Endometrium (tissue), 2 donors: ENCODE measurements around the gene TEX264.

ENCODE experiments used
- FAIRE-seq: peaks from 2 replicates; lab custom pipeline; 2012; peaks lifted over from hg19 to GRCh38; lab: Jason Lieb, UNC
- donor health status: control.
- donor health status: control.

Gene TEX264

DNA sequence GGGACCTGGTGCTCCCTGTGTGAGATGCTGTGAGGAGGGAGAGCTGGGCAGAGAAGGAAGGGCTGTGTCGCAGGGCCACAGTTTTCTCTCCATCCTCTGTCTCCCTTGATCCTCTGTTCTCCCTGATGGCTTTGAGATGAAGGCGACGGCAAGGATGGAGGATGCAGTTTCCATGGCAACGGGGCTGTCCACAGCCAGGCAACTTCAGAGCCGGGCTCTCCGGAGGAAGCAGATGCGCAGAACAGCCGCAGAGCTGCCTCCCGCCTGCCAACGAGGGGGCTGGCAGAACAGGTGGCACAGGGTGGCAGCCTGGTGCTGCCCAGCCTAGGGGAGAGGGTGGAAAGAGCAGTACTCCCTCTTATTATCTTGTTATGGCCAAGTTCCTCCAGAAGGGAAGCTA, 25.9 kb downstream of the TEX264 start:
- FAIRE-seq = no peak

DNA sequence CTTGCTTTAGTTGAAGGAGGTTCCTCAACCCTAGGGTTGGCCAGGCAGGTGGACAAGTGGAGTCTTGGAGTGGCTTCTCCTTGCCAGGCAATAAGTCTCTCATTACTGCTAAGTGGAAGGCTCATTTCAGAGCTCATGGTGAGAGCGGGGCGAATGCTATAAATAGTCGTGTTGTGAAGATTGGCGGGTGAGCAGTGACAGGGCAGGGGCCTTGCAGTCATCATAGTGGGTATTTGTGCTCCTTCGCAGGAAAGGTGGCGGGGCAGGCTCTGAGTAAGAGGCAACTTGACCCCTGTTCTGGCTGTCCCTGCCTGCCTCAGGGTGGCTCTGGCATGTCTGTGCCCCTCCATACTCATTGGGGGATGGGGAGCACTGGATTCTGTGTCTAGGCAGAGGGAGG, 27.2 kb downstream of the TEX264 start:
- no peak for FAIRE-seq

GRCh38 chr3:51700403-51700802, 29.4 kb downstream of the TEX264 start:
- no peak for FAIRE-seq

DNA sequence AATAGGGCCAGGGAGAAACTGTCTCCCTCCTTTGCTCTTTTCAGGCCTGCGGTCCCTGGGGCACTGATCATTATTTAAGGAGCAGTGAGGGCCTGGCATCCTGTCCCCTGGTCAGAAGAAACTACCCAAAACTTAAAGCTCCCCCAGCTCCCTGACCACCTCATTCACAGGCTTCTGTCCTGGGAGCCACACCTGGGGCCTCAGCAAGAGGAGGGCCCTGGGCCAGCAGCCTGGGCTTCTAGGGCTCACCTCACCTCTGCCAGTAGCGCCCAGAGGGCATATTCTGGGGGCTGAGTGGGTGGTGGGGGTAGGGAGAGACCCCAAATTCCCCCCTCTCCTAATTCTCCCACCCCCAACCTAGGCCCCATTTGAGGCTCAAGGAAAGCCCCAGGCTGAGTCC, 31.1 kb downstream of the TEX264 start:
- no peak for FAIRE-seq

- FAIRE-seq = no peak
Observed at GRCh38 chr3:51703068-51703760, 32.2 kb downstream of the TEX264 start.

DNA sequence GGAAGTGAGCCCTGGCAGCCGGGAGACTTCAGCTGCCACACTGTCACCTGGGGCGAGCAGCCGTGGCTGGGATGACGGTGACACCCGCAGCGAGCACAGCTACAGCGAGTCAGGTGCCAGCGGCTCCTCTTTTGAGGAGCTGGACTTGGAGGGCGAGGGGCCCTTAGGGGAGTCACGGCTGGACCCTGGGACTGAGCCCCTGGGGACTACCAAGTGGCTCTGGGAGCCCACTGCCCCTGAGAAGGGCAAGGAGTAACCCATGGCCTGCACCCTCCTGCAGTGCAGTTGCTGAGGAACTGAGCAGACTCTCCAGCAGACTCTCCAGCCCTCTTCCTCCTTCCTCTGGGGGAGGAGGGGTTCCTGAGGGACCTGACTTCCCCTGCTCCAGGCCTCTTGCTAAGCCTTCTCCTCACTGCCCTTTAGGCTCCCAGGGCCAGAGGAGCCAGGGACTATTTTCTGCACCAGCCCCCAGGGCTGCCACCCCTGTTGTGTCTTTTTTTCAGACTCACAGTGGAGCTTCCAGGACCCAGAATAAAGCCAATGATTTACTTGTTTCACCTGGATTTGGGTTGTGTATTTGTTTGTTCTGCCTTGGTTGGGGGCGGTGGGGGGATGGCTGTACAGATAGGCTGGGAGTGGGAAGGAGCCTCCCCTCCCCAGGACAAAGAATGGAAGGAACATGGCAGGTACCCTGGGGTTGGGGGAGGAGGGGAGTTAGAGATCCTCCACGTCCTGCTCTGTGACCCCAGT, 32.9 kb downstream of the TEX264 start:
- no peak for FAIRE-seq

DNA sequence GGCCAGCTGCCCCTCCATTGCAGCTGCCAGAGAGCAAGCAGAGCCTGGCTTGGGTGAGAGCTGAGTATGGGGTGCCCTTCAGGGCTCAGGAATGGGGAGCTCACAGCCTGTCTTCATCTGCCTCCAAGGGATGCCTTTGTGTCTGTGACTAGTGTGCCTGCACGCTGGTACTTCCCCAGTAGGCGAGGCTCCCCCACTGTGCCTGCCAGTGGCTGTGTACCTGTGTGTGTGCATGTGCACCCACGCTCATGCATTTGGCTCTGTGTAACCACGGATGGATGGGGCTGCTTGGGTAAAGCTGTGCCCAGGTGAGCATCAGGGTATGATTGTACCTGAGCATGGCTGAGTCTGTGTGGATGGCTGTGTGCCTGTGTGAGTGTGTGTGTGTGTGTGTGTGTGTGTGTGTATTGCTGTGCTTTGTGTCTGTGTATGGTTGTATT, 33.5 kb downstream of the TEX264 start:
- no peak for FAIRE-seq

GRCh38 chr3:51705276-51706020, 34.4 kb downstream of the TEX264 start:
- no peak for FAIRE-seq

DNA sequence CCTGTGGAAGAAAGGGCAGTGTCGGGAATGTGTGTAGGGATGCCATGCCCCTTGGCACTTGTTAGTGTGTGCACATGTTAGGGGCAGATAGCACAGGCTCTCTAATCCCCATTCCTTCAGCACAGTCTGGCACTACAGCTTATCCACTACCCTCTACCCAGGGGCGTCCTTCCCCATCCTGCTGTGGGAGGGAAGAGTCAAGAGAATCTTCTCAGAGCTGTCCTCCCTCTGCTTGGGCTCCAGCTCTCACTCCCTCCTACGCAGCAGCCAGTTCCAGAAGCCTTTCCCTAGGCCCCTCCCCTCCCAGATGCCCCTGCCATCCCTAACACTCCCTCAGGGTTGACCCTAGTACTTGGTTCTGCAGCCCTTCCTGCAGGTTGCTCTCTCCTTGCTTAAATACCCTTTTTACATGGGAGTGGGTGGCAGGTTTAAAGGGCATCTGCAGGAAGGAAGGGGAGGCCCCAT, 35.0 kb downstream of the TEX264 start:
- FAIRE-seq = no peak

DNA sequence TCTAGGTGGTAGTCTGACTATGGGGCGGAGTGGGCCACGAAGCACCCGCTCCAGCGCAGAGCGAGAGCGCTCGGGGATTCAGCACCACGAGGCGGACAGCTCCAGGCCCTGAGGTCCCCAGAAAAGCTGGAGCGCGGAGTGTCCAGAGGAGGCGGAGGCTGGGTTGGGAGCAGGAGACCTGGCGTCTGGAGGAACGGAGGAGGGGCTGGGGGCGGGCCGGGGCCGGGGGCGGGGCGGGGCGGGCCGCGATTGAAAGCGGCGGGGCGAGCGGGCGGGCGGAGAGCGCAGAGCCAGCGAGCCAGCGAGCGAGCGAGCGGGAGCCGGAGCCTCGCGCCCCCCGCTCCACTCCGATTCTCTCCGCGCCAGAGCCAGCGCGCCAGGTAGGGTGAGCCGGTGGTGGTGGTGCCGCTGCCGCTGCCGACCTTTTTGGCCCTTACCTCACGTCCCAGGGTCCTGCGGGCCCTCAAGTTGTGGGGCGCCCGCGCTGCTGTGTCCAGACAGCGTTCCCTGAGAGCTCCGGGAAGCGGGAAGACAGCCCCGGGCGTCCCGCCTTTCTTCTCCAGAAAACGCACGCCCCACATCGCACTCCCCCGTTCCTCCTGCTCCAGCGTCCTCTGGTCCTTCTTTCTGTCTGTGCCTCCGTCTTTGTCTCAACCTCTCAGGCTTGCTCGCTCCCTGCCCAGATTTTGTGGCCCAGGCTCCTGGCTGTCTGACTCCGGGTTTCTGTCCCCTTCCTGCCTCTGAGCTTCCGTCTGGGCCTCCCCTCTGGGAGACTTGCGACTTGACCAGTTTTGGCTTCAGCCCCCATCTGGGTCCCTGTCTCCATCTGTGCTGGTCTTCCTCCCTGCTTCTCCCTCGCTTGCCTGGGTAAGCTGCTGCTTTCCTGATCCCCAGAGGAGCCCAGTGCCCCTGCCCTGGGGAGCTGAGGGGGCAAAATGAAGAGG, 36.0 kb downstream of the TEX264 start, which contains the start of gene GRM2:
TSS of gene GRM2 (plus strand) at position 281 of the 944 bp plus-strand sequence. CDS start 1,916 bp downstream, outside the sequence.
- no peak for FAIRE-seq

DNA sequence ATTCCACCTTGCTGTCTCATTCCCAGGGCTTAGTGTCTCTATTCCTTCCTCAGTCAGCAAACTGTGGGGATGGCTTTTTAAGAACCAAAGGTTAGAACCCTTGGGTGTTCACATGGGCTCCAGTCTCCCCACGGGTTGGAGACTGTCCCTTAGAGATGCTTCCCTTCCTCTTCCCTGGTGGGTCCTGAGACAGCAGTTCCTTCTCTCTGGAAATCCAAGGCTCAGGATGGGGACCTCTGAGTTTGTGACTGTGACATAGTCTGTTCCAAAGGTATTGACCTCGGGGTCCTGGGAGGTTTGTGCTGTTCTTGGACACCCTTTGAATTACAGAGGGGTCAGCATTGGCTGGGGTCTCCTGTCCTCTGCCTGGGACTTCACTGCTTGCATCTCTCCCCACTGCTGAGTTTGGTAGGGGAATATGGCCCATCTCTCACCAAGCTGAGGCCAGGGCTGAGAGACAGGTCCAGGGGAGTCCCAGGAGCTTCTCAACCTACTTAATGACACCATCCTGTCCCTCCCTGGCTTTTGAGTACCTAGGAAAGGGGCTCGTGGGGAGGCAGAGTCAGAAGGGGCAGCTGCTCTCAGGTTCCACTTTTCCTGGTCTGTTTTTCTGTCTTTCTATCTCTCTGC, 37.3 kb downstream of the TEX264 start:
- FAIRE-seq = no peak

DNA sequence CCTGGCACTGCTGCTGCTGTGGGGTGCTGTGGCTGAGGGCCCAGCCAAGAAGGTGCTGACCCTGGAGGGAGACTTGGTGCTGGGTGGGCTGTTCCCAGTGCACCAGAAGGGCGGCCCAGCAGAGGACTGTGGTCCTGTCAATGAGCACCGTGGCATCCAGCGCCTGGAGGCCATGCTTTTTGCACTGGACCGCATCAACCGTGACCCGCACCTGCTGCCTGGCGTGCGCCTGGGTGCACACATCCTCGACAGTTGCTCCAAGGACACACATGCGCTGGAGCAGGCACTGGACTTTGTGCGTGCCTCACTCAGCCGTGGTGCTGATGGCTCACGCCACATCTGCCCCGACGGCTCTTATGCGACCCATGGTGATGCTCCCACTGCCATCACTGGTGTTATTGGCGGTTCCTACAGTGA, 38.0 kb downstream of the TEX264 start:
- FAIRE-seq = no peak

DNA sequence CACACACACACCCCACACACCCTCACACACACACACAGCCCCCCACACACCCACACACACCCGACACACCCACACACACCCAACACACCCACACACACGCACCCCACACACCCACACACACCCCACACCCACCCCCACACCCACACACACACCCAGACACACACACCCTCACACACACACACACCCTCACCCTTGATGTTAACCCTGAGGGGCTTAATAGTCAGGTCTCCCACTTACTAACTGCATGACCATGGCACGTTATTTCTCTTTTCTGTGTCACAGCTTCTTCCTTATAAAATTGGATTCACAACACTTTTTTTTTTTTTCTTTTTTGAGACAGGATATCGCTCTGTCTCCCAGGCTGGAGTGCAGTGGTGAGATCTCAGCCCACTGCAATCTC, 38.6 kb downstream of the TEX264 start:
- no peak for FAIRE-seq

DNA sequence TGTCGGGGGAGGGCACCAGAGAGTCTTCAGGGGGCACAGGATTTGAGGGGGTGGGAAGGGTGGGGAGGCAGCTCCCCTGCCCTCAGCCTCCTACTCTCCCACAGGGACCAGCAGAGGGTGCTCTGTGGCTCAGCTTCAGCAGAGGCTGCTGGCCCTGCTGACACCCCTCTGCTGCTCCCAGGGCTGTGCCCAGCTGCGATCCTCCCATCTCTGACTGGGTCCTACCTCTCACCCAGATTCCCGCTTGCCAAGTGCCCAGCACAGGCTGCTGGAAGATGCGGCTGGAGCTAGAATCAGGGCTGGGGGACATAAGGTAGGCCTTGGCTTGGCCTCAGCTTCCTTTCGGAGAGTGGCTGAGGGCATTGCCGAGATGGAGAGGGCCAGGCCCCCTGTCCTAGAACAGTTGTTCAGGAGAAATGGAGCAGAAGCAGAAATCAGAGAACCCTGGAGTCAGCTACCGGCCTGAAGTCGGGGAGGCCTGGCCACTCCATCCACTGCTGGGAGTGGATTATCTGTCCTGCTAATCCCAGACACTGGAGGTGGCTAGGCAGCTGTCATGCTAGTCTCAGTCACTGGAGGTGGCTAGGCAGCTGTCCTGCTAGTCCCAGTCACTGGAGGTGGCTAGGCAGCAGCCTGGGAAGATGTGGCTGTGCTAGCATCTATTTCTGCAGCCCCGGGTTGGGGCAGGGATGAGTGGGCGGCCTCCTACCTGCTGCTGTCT, 39.7 kb downstream of the TEX264 start:
- no peak for FAIRE-seq

GRCh38 chr3:51711352-51712037, 40.4 kb downstream of the TEX264 start:
- no peak for FAIRE-seq

DNA sequence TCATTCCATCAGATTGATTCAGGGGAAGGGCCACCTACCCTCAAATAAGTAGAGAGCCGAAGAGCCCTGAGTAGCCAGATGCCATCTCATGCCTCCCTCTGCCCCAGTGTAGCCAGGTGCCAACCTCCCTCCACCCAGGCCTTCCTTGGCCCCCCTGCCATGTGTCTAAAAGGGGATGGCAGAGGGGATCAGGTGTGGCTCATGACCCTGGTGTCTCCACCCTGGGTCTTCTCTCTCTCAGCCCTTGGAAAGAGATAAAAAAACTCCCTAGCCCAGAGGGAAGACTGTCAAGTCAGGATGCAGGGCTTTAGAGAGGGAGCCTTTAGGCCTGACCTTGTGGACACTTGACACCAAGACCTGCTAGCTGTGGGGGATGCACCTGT, 41.0 kb downstream of the TEX264 start:
- FAIRE-seq = no peak

DNA sequence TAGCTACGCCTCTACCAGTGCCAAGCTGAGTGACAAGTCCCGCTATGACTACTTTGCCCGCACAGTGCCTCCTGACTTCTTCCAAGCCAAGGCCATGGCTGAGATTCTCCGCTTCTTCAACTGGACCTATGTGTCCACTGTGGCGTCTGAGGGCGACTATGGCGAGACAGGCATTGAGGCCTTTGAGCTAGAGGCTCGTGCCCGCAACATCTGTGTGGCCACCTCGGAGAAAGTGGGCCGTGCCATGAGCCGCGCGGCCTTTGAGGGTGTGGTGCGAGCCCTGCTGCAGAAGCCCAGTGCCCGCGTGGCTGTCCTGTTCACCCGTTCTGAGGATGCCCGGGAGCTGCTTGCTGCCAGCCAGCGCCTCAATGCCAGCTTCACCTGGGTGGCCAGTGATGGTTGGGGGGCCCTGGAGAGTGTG, 41.5 kb downstream of the TEX264 start:
- FAIRE-seq = no peak

DNA sequence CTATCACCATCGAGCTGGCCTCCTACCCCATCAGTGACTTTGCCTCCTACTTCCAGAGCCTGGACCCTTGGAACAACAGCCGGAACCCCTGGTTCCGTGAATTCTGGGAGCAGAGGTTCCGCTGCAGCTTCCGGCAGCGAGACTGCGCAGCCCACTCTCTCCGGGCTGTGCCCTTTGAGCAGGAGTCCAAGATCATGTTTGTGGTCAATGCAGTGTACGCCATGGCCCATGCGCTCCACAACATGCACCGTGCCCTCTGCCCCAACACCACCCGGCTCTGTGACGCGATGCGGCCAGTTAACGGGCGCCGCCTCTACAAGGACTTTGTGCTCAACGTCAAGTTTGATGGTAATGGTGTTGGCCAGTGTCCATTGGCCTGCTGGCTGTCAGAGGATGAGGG, 41.9 kb downstream of the TEX264 start:
- no peak for FAIRE-seq

DNA sequence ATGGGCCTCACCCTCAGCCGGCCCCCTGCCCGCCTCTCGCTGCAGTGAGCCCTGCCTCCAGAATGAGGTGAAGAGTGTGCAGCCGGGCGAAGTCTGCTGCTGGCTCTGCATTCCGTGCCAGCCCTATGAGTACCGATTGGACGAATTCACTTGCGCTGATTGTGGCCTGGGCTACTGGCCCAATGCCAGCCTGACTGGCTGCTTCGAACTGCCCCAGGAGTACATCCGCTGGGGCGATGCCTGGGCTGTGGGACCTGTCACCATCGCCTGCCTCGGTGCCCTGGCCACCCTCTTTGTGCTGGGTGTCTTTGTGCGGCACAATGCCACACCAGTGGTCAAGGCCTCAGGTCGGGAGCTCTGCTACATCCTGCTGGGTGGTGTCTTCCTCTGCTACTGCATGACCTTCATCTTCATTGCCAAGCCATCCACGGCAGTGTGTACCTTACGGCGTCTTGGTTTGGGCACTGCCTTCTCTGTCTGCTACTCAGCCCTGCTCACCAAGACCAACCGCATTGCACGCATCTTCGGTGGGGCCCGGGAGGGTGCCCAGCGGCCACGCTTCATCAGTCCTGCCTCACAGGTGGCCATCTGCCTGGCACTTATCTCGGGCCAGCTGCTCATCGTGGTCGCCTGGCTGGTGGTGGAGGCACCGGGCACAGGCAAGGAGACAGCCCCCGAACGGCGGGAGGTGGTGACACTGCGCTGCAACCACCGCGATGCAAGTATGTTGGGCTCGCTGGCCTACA, 44.4 kb downstream of the TEX264 start:
- FAIRE-seq = no peak
